COLO668 (cell line): ENCODE results near the gene IFNGR1.
A peak's percentile ranks its signal among the peaks of the same experiment; 100 is the strongest.
"Not testable (repeated sequence)": the region's sequence is repeated elsewhere in the genome, so short reads cannot be mapped to it uniquely, and the experiment has no call there.

Experiments
- DNase-seq: peaks from one replicate; lab custom pipeline; 2025; ENCODE audit not compliant: unreplicated experiment; lab: John Stamatoyannopoulos, UW

Gene IFNGR1

DNA sequence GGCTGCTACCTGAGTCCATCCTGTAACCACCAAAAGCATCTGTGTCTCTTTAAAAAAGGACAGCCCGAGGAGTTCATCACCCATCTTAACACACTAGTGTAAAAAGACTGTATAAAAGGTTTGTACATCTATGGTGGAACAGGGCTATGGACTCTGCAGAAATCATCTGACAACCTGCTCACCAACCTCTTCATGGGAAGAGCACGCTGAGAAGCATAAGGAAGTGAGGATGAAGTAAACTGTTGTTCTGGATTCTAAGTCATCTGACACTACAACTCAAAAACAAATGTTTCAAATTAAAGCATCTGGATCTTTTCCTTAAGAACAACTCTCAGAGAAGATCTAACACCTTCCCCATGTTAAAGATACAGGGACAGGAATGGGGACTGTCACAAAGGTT is 5.4 kb downstream of the IFNGR1 start:
- no peak for DNase-seq

DNA sequence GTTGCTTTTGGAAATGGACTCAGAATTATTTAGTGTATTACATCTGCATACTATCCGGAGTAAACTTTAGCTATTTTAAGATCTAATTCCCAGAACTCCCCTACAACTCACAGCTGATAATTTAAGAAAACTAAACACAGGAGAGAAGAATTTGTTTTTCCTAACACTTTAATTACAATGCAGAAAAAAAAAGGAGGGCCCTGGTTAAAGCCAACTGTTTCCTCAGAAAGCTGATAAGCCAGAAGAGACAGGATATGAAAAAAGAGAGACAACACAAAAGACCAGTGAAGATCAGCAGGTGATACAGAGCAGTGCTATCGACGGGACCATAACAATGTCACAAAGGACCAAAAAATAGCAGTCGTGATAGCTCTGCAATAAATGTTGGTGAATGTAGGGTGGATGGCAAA is 5.8 kb downstream of the IFNGR1 start:
- DNase-seq = no peak

DNA sequence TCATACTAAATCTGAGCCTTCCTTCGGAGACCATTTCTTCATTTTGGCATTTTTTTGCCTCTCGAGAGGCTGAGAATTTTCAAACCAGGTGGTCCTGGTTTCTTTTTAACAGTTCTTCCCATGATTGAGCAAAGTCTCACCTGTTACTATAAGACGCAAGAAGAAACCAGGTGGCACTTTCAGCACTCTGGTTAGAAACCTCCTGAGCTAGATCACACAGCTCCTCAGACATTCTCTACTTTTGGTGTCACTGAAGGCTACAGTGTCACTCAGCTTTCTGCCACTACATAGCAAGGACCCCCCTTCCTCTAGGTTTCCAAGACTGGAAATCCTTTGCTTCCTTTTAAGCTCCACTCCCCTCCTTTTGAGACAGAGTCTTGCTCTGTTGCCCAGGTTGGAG is 7.3 kb downstream of the IFNGR1 start:
- no peak for DNase-seq

DNA sequence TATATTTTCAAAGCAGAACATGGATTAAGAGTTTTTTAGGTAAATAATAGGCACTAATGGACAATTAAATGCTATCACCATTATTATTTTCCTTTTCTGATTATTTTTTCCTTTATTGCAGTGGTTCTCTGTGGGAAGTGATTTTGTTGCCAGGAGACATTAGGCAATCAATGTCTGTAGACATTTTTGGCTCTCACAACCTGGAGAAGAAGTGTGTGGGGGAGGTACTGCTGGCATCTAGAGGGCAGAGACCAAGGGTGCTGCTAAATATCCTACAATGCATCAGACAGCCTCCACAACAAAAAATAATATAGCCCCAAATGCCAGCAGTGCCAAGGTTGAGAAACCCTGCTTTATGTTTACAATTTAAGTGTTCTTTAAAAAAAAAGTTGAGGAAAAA is 8.3 kb downstream of the IFNGR1 start:
- DNase-seq = no peak

DNA sequence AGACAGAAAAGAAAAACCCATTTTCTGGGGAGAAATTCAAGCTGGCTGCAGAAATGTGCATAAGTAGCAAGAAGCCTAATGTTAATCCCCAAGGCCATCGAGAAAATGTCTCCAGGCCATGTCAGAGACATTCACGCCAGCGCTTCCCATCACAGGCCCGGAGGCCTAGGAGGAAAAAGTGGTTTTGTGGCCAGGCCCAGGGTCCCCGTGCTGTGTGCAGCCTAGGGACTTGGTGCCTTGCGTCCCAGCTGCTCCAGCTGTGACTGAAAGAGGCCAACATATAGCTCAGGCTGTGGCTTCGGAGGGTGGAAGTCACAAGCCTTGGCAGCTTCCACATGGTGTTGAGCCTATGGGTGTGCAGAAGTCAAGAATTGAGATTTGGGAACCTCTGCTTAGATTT is 10.9 kb downstream of the IFNGR1 start:
- no peak for DNase-seq

DNA sequence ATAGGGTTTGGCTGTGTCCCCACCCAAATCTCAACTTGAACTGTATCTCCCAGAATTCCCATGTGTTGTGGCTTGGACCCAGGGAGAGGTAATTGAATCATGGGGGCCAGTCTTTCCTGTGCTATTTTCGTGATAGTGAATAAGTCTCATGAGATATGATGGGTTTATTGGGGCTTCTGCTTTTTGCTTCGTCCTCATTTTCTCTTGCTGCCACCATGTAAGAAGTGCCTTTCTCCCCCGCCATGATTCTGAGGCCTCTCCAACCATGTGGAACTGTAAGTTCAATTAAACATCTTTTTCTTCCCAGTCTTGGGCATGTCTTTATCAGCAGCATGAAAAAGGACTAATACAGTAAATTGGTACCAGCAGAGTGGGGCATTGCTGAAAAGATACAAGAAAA is 11.7 kb downstream of the IFNGR1 start:
- not testable (repeated sequence) for DNase-seq

DNA sequence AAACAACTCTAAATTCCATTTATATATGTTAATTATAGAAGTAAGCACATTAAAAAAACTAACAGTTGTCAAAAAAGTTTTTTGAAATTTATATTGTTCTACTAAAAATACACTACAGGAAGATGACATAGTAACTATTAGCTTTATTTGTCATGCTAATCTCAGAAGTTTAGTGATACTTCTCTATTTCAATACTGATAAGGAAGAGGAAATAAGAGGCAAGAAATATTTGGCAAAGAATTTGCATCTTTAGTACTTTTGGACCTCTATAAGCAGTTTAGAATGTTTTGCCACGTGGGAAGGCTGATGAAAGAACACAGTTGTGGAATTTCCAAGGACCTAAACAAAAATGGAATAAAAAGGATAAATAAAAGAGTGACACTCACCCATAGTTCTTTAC is 12.6 kb downstream of the IFNGR1 start:
- no peak for DNase-seq

DNA sequence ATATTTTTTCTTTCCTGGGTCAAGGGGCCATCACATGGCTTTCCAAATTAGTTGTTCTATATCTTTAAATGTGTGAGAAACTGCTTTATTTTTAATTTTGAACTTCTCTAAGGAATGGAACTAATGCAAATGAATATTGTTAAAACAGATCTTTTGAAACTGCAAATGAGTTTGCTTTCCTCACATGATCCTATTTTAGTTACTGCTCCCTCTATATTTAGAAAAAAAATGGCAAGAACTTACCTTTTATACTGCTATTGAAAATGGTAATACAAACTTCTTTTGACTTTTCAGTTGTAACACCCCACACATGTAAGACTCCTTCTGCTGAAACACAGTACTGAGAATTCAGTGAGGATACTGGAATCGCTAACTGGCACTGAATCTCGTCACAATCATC is 15.9 kb downstream of the IFNGR1 start:
- DNase-seq = no peak

DNA sequence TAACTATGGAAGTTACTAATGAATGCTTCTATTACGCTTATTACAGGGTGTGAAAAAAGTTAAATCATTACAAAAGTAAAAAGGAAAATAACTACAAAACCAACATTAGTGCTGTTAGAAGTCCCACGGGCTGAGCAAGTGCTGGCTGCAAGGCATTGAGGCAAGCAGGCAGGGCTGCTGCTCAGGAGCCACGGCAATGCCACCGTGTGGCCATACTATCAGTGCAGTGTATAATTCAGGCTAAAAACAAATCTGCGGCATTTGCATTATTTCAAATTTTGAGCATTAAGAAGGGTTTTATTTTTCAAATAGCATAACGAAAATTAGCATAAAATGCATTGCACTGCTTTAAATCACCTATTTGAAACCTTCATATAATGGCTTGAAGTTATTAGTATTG is 17.1 kb downstream of the IFNGR1 start:
- DNase-seq = peak; percentile 1

DNA sequence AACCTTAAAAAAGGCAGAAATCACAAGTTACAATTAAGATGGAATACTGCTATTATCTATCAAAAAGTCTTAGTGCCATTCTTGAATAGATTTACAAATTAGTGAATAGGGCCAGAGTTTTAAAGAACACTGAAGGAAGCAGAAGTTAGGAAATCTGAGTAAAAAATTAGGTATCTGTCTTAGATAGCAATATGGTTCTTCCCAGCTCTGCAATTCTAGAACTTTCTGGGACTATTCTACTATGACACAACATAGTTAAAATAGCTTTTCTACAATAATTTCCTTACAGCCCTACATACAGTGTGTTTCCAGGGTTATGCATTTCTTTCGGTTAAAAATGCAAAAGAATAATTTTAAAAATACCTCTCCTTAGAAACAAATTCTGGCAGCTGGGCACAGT is 18.2 kb downstream of the IFNGR1 start:
- DNase-seq = no peak

DNA sequence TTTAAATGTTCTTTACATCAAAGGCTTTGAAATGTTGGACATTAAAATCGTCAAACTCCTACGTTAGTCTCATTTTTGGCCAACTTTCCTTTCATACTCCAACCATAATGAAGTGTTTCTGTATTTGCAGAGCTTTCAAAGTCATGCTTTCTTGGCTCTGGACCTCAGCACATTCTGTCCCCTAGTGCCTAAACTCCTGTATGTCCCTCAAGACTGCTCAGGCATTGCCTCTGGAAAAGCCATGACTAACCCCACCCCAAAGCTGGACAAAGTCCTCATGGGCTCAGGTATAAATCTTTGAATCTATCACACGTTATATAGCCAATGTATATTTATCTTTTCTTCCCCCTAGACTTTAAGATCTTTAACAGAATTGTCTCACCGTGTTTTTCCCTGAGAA is 18.9 kb downstream of the IFNGR1 start:
- DNase-seq = no peak

DNA sequence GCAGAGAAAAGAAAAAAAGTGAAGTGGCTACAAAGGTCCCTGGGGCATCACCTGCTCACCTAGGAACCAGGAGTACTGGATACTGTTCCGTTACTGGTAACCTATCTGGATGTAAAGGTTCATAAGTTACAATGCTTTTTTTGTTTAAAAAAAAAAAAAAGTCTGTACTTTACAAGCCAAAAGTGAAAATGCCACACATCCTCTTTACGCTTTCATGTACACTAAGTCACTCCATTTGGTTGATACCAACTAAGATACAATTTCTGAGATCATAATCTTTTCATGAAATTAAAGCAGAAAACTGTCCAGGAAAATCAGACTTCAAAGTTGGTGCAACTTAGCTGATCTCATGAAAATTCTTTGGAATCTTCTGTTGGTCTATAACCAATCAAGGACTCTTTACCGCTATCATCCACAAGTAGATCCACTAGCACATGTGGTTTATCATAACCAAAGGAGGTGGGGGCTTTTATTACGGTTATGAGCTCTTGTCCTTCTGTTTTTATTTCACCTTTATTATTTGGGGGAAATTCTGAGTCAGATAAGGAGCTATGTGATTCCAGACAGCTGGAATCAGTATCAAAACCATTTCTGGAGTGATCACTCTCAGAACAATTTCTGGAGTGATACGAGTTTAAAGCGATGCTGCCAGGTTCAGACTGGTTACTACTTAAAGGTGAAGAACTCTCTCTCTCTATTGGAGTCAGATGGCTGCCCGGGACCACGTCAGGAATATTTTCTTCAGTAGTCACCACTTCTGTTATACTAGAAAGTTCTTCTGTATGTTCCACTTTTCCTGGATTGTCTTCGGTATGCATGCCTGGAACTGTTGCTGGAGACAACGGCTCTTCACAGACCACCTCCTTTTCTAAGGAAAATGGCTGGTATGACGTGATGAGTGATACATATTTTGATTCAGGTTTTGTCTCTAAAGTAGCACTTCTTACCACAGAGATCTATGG is 21.2 kb downstream of the IFNGR1 start:
- no peak for DNase-seq

DNA sequence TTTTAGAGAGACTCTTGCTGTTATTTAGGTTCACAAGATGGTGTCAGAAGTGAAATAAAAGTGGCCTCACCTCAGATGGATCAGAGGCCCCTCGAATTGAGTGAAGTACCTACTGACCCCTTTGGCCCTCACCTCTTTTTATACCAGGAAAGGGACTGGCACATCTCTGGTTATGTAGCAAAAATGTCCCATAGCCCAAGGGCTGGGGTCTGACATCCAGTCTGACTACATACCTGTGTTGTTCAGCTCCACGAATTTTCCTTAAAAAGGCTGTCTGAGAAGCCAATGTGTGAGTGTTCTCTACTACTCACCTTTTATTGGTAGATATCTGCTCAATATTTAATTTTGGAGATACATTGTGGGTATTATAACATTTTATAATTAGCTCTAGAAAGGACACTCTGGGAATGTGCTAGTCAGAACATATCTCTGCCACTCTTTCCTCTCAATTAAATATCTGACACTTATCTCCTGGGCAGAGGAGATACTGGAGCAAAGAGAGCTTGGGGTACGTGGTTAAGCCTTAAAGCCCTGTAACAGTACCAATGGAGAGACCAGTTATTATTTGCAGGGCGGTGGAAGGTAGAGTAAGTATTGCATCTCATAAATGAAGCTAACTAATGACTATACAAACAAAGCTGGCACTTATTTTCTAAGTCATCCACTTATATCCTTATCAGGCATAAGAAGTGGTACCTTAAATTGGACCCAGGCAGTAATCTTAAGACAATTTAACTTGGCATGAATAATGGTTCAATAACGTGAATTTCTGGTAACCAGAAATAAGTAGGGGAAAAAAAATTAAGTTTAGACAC is 25.7 kb downstream of the IFNGR1 start:
- DNase-seq = no peak

DNA sequence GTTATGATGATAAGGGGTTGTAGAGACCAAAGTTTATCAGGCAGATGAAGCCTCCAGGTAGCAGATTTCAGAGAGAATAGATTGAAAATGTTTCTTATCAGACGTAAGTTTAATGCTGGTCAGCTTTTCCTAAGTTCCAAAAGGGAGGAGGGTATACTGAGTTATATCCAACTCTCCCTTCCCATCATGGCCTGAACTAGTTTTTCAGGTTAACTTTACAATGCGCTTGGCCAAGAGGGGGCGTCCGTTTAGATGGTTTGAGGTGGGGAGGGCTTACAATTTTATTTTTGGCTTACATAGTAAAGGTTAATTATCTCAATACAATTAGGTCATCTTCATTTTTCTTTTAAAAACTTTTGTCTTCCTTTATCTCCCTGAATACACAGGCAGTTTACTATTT is 26.4 kb downstream of the IFNGR1 start:
- no peak for DNase-seq

DNA sequence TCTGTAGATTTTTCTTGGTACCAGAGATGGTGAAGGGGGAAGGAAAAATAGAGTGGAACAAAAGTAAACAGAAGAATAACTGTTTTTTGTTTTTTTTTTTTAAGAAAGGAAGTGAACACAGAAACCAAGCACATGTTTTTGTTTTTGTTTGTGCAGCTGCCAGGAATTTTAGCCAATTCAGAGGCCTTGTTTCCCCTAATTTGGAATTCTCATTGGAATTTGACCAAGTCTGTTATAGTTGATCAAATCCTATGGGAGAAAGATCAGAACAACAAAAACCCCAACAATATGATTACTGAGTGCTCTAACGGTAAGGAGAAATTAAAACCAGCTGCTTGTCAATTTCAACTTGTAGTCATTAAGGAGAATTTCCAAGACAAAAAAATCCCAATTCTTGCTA is 27.5 kb downstream of the IFNGR1 start:
- DNase-seq = no peak

DNA sequence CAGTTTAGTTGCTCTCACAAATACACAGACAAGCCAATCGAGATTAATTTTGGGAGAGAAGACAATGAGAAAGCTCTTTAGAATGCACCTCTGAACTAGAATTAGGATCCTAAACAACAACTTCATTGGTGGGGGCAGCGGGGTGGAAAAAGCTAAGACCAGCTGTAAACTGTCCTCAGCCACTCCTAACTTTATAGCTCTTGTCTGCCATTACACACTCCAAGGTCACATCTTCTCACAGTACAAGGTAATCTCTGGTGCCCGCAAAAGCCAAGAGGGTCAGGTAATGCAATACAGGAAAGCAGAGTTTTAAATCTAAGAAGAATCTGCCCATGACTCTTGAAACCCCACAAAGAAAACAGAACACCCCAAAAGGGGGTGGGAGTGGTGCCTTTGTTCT is 27.9 kb downstream of the IFNGR1 start:
- no peak for DNase-seq

DNA sequence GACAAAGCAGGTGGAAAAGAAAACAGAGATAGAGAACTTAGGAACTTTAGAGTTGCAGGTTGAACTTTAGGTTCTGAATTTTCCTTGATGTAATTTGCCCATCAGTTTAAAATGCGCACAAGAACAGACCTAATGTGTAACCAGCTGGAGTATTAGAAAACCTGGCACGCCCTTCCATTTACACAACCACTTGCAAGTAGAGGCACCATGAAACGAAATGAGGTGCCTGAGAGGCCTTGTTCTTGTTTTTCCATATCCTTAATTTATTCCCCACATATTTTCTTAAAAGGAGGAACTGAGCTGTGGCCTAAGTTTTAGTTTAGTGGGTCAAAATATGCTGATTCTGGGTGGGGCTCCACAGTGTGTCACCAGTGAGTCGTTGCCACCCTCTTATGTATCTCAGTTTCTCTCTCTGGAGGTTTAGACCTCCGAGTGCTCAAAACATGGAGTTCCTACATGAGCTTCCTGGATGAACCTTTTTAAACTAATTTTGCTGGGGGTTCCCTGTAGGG is 28.5 kb downstream of the IFNGR1 start:
- DNase-seq = no peak

DNA sequence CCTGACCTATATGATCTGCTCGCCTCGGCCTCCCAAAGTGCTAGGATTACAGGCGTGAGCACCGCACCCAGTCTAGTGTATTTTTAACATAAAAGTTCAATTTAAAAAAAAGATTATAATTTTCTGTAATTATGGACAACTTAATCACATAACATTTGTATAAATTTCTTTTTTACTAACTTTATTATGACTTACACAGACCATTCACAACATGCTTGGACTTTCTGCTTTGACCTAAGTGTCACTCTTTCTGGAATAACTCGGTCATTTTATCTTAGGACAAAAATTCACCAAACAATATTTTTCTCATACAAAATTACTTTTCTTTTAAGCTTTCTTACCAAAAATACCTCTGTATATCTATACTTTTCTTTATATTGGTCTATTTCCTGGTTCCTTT is 30.3 kb downstream of the IFNGR1 start:
- DNase-seq = peak; percentile 3

DNA sequence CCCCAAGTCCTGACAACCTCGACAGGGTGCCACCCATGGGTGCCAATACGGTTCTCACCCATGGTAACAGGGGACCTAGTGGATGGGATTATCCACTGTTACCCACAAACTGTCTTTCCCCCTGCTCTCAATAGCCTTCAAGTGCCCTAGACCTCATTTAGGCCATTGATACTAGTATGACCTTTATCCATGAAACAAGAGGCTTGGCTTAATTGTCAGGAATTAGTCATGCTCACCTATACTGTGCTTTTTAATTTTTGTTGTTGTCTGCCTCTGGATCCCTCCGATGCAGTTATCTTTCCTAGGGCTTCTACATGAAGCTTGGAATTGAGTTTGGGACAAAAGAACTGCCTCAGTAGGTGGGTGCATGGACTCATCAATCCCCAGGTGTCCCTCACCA is 33.9 kb downstream of the IFNGR1 start:
- no peak for DNase-seq

DNA sequence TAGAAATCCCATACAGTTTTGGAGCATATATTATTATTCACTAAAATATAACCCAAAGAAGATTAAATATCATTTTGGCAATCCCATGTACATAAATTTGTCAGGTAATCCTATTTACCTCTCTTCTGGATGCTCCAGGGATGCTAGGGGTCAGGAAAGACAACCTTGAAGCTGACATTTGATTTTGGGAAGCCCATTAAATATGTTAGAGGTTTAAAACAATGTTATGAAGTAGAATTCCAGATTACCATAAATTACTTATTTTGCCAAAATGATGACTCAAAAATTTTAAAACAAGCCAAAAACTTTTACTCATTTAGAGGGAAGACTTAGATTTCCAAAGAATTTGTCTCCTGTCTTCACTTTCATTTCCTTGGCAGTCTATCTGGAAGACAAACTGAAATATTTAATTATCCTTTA is 36.5 kb downstream of the IFNGR1 start:
- no peak for DNase-seq

DNA sequence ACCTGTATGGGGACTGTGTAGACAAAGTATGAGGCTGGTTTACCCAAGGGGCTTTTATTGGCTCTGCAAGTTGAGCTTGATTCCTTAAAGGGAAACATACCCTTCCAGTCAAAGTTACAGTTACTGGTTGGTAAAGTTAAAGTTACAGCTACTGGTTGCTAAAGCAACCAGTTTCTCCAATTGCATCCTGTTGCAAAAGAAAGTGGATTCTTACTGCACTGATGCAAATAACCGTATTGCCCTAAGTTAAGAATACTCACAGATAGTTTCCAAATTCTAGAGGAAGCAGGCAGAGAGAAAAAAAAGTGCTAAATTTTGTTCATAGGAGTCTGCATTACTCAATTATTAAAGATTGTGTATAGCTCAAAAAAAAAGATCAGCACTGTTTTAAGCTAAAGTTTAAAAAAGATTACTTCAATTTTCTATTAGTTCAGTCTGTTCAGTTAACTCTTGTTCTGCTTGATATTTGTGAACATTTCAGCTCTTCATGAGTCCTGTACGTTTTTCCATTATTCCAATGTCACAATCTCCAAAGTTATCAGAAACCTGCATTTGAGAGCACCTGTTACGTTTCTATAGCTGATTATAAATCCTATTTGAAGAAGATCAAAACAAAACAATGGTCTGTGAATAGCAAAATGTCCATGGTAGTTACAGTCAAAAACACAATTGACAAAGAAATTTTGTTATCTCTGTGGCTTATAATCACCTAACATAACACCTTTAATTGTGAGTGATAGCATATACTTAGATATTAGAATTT is 37.1 kb downstream of the IFNGR1 start:
- no peak for DNase-seq
